Measurements from ENCODE around the gene HLA-F. TPM values are rescaled to one million over a fixed set of nuclear protein-coding genes. Genes with fewer than 3 reads are reported as not detected.

HLA-F gene
- total RNA-seq, 1 donor from 2014 or later = not detected

DNA sequence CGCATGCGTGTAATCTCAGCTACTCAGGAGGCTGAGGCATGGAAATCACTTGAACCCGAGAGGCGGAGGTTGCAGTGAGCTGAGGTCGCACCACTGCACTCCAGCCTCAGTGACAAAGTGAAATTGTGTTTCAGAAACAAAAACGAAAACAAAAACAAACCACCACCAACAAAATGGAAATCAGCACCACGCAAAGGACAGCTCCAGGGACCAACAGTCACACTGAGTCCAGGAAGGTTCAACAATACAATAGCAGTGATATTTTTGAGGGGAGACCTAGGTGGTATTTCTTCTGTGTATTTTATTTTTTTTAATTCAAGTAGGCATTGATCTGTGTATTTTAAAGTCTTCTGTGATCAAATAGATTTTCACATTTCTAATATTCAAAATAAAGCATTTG lies 9.8 kb downstream of the HLA-F start:
- no peak overlapping the region for H3K4me3 Mint-ChIP-seq (ENCODE audit: low read depth)
- H3K27ac Mint-ChIP-seq = no peak overlapping the region
- H3K36me3 Mint-ChIP-seq (ENCODE audit: insufficient read depth) = no peaks in the 10 kb centered on the region

DNA sequence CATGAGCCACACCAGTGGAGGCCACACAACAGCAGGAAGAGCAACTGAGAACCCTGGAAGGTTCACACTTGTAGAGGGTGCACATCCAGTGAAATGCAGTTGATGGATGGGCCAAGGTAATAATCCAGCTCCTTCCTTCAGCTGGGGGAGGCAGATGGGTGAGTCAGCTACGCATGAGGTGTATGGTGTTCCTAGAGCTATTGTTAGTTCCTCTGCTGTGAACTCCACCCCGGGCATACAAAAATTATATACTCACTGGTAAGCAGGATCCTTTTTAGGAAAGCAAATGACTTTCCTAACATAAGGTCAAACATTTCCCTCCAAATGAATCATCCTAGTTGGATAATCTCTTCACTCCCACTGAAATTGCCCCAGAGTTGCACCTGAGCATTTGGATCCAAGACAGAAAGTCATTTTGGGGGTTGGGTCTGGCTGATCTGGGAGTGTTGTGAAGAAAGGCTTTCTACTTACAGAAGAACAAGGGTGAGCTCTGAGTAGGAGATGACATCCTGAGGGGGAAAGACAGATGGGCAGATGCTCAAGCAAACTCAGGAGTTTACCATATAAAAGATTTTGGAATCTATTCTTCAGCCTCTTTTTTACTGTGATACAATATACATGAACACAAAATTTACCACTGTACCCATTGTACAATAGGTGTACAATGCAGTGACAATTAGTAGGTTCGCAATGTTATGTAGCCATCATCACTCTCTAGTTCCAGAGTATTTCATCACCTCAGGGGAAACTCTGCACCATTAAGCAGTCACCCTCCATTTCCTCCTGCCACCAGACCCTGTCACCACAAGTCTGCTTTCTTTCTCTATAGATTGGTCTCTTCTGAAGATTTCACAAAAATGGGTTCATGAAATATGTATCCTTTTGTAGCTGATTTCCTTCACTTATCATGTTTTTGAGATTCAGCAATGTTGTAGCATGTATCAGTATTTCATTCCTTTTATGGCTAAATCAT lies 11.1 kb downstream of the HLA-F start:
- Mint-ChIP-seq H3K27ac (no peak overlapping the region), H3K4me1 (ENCODE audit: low read depth) (no peaks in the 10 kb centered on the region), H3K27me3 (peaks cover 64% of the 10 kb centered on the region), H3K36me3 (ENCODE audit: insufficient read depth) (no peaks in the 10 kb centered on the region), H3K9me3 (ENCODE audit: low read depth) (no peaks in the 10 kb centered on the region), H3K4me3 (ENCODE audit: low read depth) (no peak overlapping the region)
- TF ChIP-seq, protein P1, sequence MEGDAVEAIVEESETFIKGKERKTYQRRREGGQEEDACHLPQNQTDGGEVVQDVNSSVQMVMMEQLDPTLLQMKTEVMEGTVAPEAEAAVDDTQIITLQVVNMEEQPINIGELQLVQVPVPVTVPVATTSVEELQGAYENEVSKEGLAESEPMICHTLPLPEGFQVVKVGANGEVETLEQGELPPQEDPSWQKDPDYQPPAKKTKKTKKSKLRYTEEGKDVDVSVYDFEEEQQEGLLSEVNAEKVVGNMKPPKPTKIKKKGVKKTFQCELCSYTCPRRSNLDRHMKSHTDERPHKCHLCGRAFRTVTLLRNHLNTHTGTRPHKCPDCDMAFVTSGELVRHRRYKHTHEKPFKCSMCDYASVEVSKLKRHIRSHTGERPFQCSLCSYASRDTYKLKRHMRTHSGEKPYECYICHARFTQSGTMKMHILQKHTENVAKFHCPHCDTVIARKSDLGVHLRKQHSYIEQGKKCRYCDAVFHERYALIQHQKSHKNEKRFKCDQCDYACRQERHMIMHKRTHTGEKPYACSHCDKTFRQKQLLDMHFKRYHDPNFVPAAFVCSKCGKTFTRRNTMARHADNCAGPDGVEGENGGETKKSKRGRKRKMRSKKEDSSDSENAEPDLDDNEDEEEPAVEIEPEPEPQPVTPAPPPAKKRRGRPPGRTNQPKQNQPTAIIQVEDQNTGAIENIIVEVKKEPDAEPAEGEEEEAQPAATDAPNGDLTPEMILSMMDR (IDR thresholded peaks at IDR 0.05; ENCODE audit: unreplicated experiment) = no peak
- DNase-seq (ENCODE audit: low spot score, unreplicated experiment) = no peak

More for the DNA sequence above, 9.8 kb downstream of the HLA-F start:
- H3K4me1 Mint-ChIP-seq (ENCODE audit: low read depth) = no peaks in the 10 kb centered on the region
- DNase-seq (ENCODE audit: low spot score, unreplicated experiment) = no peak
- H3K27me3 Mint-ChIP-seq = peaks cover 61% of the 10 kb centered on the region
- H3K9me3 Mint-ChIP-seq (ENCODE audit: low read depth) = no peaks in the 10 kb centered on the region
- TF ChIP-seq, protein P1 (IDR thresholded peaks at IDR 0.05; ENCODE audit: unreplicated experiment) = no peak

DNA sequence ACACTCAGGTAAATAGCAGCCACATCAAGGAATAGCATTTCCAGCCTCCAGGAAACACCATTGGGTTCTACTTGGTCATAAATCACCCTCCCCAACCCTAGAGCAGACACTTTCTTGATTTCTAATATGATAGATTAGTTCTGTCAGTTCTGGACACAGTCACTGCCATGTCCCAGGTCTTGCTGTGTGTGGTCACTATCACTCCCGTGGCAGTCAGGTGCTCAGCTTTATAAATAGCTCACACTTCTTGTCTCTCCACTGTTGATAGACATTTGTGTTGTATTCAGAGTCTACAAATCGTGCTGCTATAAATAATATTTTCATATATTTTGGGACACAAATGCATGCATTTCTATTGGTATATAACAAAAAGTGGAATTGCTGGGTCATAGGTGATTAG lies 13.3 kb downstream of the HLA-F start:
- H3K36me3 Mint-ChIP-seq (ENCODE audit: insufficient read depth) = no peaks in the 10 kb centered on the region
- DNase-seq (ENCODE audit: low spot score, unreplicated experiment) = no peak
- H3K4me1 Mint-ChIP-seq (ENCODE audit: low read depth) = no peaks in the 10 kb centered on the region
- H3K27me3 Mint-ChIP-seq = peaks cover 61% of the 10 kb centered on the region
- TF ChIP-seq, protein P1 (IDR thresholded peaks at IDR 0.05; ENCODE audit: unreplicated experiment) = no peak
- no peak overlapping the region for H3K4me3 Mint-ChIP-seq (ENCODE audit: low read depth)
- no peak overlapping the region for H3K27ac Mint-ChIP-seq
- no peaks in the 10 kb centered on the region for H3K9me3 Mint-ChIP-seq (ENCODE audit: low read depth)

DNA sequence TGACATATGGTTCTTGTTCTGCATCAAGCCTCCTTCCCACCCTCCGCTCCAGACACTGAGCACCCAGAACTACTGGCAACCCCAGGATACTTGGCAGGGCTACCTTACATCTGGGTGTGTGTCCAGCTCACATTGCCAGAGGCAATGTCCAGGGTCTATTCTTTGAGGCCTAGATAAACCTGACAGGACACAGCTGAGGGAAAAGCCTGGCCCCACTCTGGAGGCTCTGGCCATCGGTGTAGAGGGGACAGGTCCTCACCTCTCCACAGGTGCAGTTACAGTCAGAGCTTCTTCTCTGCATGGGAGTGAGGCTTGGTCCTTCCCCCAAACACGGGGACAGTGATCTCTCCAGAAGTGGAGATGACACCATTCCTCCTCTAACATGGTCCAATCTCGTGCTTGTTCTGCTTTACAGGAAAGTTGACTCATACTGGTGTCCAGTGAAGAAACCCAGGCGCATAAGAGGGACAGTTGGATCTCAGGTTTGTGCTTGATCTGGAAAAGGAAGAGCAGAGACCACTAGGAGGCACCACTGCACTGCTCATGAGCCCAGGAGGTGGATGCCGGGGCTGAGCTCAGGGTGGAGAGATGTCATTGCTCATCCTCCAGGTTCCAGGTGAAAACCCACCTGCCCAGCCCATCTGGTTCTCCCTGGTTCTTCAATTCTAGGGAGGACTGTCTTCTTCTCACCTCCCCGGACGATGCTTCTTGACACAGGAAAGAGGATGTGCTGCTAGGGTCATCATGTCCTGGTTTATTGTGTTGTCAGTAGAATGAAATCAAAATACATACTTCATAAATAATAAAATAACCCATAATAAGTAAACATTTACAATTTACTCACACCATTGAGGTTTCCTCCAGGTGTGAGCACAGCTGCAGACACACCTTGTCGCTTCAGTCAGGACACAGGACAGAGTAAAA lies 14.7 kb downstream of the HLA-F start:
- H3K36me3 Mint-ChIP-seq (ENCODE audit: insufficient read depth) = no peaks in the 10 kb centered on the region
- no peak overlapping the region for H3K4me3 Mint-ChIP-seq (ENCODE audit: low read depth)
- no peaks in the 10 kb centered on the region for H3K4me1 Mint-ChIP-seq (ENCODE audit: low read depth)
- H3K27me3 Mint-ChIP-seq = peaks cover 70% of the 10 kb centered on the region
- H3K9me3 Mint-ChIP-seq (ENCODE audit: low read depth) = no peaks in the 10 kb centered on the region
- no peak for DNase-seq (ENCODE audit: low spot score, unreplicated experiment)
- no peak overlapping the region for H3K27ac Mint-ChIP-seq
- TF ChIP-seq, protein P1 (IDR thresholded peaks at IDR 0.05; ENCODE audit: unreplicated experiment) = peak; percentile 75

Data from progenitor cell of endocrine pancreas (in vitro differentiated cells).